GM19043 (cell line): ENCODE results near the gene LAMTOR2.

Source experiments
- ATAC-seq: cut with Tn5 transposase; IDR thresholded peaks from one replicate; pipeline ENCODE4 v1.9.1; 2021; ENCODE audit warnings: low read depth; ENCODE audit not compliant: unreplicated experiment

The LAMTOR2 gene

DNA sequence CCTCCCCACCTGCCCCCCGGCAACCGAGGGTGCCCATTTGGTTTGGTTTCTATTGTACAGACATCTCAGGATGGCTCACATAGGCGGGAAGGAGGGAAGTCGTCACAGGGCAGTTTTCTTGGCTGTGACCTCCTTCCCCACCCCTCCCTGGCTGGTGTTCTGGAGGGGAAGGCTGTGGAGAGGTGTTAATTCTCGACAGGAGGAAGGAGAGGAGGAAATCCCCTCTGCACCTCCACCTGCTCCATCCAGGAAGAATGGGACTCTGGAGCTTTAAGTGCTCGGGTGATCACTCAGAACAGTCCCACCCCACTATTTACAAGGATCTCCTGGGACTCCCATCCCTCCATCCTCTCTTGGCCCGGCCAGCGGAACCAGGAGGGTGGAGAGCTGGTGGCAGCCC lies 20.1 kb downstream of the LAMTOR2 start:
- ATAC-seq: no peak

DNA sequence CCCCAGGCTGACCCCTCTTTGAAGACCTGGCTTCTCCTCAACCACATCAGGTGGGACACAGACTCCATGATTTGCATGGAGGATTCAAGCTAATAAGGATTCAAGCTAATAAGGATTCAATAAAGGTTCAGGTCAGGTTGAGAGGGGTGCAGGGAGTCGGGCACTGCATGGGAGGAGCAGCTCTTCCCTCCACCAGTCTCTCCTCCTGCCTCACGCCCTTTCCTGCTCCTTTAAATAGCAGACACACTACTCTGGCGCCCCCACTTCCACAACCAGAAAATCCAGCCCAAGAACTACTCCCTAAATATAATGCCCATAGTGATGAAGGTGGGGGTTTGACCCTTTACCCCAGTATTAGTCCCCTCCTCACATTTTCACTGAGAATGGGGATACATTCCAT lies 20.6 kb downstream of the LAMTOR2 start:
- ATAC-seq: no peak

DNA sequence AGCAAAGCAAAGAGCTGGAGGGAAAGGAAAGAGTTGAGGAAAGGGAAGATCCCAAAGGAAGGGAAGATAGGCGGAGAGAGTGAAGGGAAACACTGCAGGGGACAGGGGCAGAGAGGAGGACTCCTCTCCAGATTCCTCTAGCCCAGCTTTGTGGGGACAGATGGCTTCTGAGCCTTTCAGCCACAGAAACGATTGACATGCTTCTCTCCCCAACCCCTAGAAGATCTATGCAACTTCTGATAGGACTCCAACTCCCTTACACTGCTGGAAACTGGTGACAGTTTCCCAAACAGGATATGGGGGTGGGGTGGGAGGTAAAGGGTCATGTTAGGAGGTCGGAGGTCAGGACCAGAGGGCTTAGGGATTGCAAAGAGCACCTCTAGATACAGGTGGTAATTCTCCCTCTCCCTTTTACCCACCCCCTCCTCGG lies 21.2 kb downstream of the LAMTOR2 start:
- ATAC-seq: no peak

DNA sequence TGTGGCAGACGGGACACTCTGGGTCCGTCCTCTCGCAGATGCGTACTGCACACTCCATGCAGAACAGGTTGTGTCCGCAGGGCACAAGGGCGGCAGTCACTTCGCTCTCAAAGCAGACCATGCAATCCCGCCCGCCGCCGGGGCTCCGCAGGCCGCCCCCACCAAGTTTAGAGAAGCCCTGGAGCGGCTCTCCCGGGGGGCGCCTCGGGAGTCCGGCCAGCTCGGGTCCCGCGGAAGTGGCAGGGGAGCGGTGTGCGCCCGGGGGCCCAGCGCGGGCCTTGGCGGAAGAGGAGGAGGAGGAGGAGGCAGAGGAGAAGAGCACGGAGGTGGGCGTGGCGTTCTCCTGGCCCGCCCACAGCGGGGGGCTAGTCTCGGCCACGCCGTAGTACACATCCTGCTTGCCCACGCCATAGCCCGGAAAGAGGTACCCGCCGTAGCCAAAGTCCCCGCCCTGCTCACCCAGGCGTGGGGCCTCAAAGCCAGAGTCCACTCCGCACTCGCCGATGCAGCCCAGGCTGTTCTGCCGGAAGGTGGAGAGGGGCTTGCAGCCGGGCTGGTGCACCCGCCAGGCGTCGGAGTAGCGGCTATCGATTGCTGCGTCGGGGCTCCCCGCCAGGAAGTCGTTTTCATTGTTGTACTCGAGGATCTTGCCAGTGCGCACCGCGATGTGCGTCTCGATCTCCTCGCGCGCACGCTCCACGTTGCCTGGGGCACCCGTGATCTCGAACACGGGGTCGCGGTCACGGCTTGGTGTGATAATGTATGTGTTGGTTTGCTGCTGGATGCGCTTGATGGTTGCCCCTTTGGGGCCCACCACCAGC lies 22.2 kb downstream of the LAMTOR2 start:
- ATAC-seq: peak; percentile 79

DNA sequence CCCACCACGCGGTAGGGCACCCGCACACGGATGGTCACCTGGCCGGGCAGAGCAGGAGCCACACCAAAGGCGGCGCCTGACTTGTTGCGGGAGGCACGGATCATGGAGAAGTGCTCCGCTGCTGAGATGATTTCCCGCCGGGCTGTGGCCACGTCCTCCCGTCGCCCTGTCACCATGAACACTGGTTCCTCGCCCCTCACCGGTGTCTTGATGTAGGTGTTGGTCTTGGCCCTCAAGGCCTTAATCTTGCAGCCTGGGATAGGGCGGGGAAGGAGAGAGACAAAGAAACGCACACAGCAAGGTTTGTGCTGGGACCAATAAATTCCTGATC lies 22.8 kb downstream of the LAMTOR2 start:
- no peak for ATAC-seq

DNA sequence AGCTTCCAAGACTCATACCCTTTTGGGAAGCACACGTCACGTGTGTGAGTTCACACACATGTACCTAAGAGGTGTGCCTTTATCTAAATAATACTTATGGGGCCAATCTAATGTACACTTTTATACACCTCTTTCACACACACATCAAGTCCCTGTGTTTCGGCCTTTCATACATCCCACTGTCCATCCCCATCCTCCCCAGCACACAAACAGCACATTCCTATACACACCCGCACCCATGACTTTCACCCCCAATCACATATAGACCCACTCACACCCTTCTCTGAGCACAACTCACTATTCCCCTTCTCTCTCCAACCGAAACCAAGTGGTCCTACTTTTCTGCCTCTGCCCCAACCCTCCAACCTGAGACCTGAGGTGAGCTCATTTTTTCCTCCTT lies 24.1 kb downstream of the LAMTOR2 start:
- no peak for ATAC-seq

DNA sequence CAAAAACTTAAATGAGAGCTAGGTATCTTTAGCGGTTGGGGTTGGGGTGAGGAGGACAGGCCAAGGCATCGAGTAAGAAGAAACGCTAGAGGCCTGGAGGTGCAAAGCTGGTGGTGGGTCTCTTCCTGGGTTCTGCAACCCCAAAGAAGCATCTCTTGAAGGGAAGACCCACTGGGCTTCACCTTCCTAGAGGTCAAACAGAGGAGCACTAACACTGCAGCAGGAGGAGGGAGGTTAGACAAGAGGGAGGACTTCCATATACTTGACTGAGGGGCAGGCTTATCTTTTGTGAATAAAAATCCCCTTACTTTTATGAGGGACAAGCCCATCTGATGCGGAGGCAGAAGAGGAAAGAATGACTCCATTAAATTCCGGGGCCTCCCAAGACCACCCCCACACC lies 25.2 kb downstream of the LAMTOR2 start:
- ATAC-seq: no peak

DNA sequence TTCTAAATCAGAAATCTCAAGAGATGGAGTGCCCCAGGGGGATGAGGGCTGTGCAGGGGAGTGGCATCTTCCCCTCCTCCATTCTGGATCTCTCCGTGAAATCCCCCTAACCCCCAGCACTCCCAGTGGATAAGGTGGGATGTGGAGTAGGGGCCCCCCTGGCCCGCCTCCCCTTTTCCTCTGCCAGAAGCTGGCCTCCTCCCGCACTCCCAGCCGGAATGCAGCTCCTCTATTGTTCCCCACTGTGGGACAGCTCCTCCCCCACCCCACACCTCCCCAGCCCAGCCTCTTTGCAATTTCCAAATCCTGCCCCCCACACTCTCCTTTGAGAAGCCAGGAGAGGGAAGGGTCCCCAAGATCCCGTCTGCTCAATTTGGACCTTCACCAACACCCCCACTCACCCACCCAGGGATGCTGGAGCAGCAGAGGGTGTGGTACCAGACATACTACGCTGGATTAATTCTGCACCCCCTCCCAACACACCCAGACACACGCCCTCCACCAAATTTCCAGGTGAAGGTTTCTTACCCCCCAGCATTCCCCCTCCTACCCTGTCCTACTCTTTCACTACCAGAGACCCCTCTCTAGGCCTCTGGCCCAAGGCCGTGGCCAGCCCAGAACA lies 25.8 kb downstream of the LAMTOR2 start:
- no peak for ATAC-seq

DNA sequence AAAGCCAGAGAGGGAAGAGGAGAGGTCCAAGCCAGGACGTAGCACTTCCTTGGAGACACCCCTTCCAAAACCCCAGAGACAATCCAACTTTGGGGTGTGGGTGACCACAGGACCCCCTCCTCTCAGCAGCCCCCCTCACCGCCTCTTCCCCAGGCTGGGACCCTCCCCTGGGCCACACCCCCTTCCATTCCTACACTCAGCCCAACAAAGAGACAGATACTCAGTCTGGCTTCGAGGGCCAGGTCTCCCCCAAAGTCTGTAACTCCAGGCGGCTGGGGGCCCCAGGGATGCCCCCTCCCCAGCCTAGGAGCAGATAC lies 26.2 kb downstream of the LAMTOR2 start:
- no peak for ATAC-seq

DNA sequence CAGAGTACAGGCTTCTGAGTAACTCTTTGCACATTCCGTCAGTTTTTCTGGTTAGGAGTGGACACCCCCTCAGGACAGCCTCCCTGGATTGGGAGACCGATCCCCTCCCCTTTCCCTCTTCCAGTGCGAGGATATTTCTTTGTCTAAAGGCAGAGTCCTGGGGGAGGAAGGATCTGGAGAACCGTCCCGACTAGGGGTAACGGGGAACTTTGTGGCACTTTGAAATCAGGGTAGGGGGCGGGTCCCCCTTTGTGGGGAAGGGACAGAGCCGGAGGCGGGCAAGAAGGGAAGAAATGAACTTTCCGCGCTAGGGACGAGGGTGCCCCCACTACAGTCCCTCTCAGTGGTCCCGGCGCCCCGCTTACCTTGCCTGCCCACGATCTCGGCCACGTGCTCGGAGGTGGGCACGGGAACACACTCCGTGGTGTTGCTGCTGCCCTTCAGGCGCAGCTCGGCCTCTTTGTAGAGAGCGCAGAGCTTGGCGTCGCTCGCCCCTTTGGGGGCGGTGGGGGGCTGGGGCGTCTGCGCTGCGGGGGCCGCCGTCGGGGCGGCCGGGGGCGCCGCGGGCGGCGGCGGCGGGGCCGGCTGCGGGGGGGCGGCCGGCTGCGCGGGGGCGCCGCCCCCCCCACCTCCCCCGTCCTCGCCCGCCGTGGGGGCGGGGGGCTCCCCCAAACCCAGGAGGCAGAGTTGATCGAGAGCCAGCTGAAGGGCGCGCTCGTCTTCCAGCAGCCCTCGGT lies 26.8 kb downstream of the LAMTOR2 start:
- no peak for ATAC-seq

DNA sequence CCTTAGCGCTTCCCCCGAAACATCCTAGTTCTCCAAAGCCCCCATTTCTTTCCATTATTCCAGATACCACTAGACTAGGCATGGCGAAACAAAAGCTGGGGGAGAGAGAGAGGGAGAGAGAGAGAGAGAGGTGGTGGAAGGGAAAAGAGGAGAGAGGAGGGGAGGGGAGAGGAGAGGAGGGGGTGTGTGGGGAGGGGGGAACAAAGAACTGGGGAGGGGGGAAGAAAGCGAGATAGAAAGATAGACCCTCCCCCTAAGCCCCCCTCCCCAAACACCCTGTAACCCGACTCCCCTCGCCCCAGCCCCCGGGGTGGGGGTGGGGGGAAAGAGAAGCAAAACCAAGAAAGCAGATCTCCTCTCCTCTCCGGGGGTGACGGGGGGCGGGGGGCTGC lies 27.3 kb downstream of the LAMTOR2 start:
- no peak for ATAC-seq

DNA sequence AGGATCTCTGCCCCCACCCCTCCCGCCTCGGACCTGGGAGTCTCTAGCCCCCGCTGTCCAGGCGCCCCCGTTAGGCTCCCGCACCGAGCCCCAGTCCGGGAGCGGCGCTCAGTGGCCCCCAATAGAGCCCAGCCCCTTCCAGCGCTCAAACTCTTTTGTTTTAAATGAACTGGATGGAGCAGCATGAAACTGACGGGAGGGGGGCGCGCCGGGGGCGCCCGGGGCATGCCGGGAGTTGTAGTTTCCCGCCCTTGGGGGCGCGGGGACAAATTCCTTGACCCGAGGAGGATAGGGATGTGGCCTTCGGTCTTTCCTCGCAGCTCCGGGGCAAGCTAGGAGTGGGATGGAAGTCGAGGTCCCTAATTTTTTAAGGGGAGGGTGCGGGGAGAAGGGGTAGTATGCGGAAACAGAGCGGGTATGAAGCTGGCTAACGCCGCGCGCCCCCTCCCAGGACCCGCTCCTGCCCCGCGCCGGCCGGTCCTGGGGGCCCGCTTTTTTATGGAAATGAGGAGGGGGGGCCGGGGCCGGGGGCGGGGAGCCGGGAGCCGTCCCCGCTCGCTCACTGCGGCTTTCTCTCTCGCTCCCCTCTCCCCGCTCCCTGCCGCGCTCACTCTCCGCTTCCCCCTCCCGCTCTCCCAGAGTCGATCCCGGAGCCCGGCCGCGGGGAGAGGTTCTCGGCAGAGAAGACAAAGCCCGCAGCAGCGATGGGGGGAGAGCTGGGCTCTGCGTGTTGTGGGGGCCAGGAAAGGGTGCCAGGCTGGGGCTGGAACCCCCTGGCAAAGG lies 27.9 kb downstream of the LAMTOR2 start, which contains the start of gene MEX3A:
TSS of gene MEX3A (minus strand) at position 157 of the 783 bp plus-strand sequence. CDS start 467 bp downstream, outside the sequence.
- no peak for ATAC-seq

DNA sequence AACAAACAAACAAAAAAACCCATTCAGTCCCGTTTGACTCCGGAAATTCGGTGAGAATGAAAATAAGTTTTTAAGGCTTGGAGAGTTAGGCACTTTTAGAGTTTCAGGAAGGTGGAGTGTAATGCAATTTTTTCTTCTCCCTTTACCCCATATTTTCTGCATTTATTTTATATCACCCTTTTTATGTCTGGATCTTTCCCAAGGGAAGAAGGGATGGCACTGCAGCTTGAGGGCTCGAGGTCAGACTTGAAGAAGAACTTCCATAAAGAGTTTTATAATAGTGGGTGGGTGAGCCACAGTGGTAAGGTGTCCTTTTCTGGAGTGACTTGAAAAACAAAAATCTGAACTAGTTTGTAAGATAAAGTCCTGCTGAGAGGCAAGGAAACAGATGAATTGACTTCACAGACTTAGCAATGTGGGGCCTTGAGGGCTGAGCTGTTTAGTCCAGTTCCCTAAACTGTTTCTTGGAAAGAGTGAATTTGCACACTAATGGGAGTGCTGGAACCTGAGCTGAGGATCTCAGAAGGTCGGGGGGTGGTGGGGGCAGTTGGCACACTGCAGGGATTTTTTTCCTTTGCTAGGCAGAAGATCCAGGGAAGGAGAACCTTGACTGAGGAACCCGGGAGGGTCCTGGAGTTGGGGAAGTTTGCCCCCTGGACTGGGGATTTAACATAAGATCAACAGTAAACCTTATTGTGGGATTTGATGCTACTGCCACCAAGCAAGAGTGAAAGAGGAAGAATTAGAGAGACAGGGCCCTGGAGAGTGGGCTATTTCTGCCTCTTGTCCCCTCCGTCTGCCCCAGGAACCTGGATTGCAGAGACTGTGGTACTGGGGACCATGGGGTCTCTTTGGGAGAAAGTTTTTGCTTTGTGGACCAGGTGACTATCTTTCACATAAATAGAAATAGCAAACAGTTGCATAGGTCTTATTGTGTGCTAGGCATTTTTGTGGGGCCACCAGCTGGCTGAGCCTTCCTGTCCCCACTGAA lies 29.5 kb downstream of the LAMTOR2 start:
- ATAC-seq: no peak

DNA sequence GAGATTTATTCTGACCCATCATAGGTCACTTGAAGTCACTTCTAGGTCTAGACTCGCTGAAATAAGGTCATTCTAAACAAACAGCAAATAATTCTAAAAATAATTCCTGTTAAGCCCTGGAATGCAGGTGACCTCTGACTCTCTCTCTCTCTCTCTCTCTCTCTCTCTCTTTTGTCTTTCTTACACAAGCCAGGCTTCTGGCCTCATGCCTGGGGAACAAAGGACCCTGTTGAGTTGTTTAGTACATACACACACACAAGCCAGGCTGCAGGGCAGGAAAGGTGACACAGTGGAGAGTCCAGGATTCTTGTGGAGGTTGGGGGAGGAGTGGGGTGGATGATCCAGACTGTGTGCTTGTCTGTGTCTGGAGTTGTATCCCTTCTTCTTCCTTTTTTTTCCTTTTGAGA lies 31.7 kb downstream of the LAMTOR2 start:
- ATAC-seq: no peak

DNA sequence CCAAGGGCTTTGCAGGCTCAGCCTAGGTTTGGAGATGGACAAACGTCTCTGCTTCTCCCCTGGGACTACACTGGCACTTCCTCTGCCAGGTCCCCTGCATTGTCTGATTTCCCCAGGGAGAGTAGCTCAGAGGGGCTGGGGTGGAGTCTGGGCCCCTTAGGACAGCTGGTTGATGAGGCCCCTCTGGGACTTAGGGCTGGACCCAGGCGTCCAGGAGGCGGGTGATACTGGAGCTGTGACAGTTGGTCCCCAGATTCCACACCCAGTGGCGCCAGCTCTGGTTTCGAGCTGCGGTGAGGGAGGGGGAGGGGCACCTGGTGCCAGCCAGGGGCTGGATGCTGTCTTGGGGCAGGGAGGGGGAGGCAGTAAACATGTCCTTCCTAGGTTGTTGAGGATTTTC lies 35.1 kb downstream of the LAMTOR2 start:
- ATAC-seq: no peak

DNA sequence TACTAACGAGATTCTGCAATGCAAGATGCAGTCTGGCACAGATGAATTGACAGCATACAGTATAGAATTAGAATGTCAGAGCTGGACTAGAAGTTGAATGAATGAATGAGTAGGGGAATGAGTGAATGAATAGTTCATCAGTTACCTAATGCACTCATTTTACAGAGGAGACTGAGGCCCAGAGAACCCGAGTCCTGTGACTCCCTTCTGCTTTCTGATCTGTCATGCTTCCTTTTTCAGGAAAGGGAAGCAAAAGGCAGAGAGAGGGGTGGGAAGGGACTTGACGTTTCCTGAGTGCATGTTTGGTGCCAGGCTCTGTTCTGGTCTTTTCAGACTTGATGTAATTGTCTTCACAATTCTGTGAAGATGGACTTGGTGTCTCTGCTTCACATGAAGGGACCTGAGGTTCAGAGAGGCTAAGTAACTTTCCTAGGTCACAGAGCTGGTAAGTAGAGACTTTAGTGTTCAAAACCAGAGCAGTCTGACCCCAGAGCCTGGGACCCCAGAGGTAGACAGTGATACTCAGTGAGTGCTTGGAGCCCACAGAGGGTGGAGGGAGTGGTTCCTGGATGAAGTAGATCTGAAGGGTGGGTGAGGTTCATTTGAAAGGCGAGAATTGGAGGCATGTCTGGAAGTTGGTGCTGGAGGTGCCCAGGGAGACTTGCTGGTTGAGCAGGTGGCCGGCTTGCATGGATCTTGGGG lies 35.7 kb downstream of the LAMTOR2 start:
- ATAC-seq: no peak

DNA sequence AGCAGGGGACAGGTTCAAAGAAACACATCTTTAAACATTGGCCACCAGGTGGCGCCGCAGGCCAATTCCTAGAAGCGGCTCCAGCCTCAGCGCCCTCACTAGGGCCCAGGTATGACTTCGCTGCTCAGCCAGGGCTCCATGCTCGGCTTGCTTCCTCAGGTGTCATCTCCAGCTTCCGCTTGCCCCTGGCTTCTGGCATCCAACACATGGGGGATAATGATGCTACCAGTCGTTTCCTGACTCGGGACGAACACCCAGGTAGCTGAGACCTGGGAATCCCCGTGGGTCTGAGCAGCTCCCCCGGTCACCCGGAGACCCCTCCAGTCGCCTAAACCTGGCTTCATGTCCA lies 36.2 kb downstream of the LAMTOR2 start:
- no peak for ATAC-seq

DNA sequence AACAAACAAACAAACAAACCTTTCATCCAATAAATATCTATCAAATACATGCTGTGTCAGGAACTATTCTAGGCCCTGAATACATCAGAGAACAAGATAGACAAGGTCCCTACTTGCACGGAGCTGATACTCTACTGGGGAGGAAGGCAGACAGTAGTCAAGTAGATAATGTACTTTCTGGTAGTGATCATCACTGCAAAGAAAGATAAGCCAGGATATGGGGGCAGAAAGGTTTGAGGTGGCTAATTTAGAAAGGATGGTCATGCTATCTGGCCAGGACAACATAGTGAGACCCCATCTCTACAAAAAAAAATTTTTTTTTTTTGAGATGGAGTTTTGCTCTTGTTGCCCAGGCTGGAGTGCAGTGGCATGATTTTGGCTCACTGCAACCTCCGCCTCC lies 37.0 kb downstream of the LAMTOR2 start:
- ATAC-seq: no peak

DNA sequence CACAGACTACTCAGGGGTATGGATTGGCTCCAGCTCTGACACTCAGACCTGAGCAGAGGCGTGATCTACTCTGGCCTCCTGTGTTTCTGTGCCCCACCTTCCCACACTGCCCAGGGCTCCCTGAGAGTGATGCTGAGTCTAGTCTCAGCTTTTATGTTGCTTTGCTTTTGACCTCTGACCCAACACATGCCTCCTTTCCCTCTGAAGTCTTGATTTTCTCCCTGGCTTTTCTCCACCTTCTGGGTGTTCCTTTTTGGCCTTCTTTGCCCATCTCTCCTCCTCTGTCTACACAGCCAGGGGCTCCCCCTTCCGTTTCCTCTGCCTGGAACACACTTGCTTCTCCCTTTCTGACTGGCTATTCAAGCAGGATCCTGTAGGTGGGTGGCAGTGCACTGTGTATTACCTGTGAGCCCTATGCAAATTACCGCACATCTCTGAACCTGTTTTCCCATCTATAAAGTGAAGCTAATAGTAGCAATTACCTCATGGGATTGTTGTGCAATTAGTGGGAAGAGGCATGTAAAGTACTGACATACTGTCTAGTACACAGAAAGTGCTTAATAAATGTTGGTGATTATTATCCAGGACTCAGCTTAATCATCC lies 41.4 kb downstream of the LAMTOR2 start:
- ATAC-seq: no peak
